Measurements from ENCODE around the gene BMPR1B. TPM values are rescaled to one million over a fixed set of nuclear protein-coding genes. Genes with fewer than 3 reads are reported as not detected.

The BMPR1B gene
- total and polyA plus RNA-seq, 2 donors (not counting 1 experiment from before 2014, with no cell fraction given) = not detected

GRCh38 chr4:94814237-94814636 is 56.5 kb downstream of the BMPR1B start:
- Histone ChIP-seq H3K27me3 (replicated peaks in 1 of 4; ENCODE audit: control extremely low read depth in 1 of 4, control insufficient read depth in 3 of 4, insufficient read depth in 4 of 4, low read length in 3 of 4) (no peaks in the 10 kb centered on the region), H4K20me1 (ENCODE audit: control insufficient read depth, insufficient read depth, low read length, poor library complexity, severe bottlenecking) (no peaks in the 10 kb centered on the region), H2AFZ (ENCODE audit: insufficient read depth, low read depth, low read length, poor library complexity, severe bottlenecking) (no peak overlapping the region), H3K27ac (ENCODE audit: low read length in 2 of 2) (no peak overlapping the region), H3K4me2 (replicated peaks; ENCODE audit: low read depth, low read length, poor library complexity, severe bottlenecking) (no peak overlapping the region), H3K4me3 (ENCODE audit: control extremely low read depth in 1 of 5, extremely low read depth in 1 of 5, insufficient read depth in 1 of 5, low read depth in 2 of 5, low read length in 4 of 5) (no peak overlapping the region), H3K36me3 (replicated peaks in 1 of 2; ENCODE audit: control extremely low read depth in 1 of 2, control insufficient read depth in 1 of 2, extremely low read depth in 1 of 2, insufficient read depth in 2 of 2, low read length in 1 of 2) (no peaks in the 10 kb centered on the region), H3K79me2 (ENCODE audit: control insufficient read depth, insufficient read depth, low read length) (no peaks in the 10 kb centered on the region), H3K4me1 (ENCODE audit: control insufficient read depth in 2 of 2, insufficient read depth in 2 of 2, low read length in 2 of 2) (no peaks in the 10 kb centered on the region), H3K9ac (ENCODE audit: low read length) (no peak overlapping the region), H3K9me3 (ENCODE audit: control extremely low read depth in 1 of 3, control insufficient read depth in 2 of 3, insufficient read depth in 1 of 3, low read length in 2 of 3) (peaks cover 0 to 1% (median 0%) of the 10 kb centered on the region in 3 donors)
- Mint-ChIP-seq H3K4me1 (no peaks in the 10 kb centered on the region), H3K9me3 (ENCODE audit: insufficient read depth) (no peaks in the 10 kb centered on the region), H3K27ac (no peak overlapping the region), H3K4me3 (no peak overlapping the region), H3K27me3 (no peaks in the 10 kb centered on the region)
- intact Hi-C loops (cut with micrococcal nuclease) = no loop called here
- CTCF ChIA-PET = no interaction called here
- no peak for ATAC-seq (ENCODE audit: low read depth)
- POLR2A ChIA-PET = no interaction called here
- no peak for TF ChIP-seq EZH2 (IDR thresholded peaks at IDR 0.05; ENCODE audit: borderline replicate concordance, insufficient read depth, low read depth, low read length, poor library complexity, severe bottlenecking)
- no peak for TF ChIP-seq CTCF (IDR thresholded peaks at IDR 0.05)
- DNase-seq = no peak

- POLR2A ChIA-PET = no interaction called here
- Mint-ChIP-seq H3K27ac (no peak overlapping the region), H3K4me3 (no peak overlapping the region), H3K27me3 (no peaks in the 10 kb centered on the region), H3K4me1 (no peaks in the 10 kb centered on the region), H3K9me3 (ENCODE audit: insufficient read depth) (no peaks in the 10 kb centered on the region)
- no CpG with 5 or more reads among the region's 4 CpGs for WGBS (ENCODE audit: insufficient coverage)
- DNase-seq (no peak), ATAC-seq (ENCODE audit: low read depth) (no peak)
- Histone ChIP-seq H3K9me3 (ENCODE audit: control extremely low read depth in 1 of 3, control insufficient read depth in 2 of 3, insufficient read depth in 1 of 3, low read length in 2 of 3) (peaks cover 0 to 1% (median 0%) of the 10 kb centered on the region in 3 donors), H3K4me3 (ENCODE audit: control extremely low read depth in 1 of 5, extremely low read depth in 1 of 5, insufficient read depth in 1 of 5, low read depth in 2 of 5, low read length in 4 of 5) (no peak overlapping the region), H3K36me3 (replicated peaks in 1 of 2; ENCODE audit: control extremely low read depth in 1 of 2, control insufficient read depth in 1 of 2, extremely low read depth in 1 of 2, insufficient read depth in 2 of 2, low read length in 1 of 2) (no peaks in the 10 kb centered on the region), H2AFZ (ENCODE audit: insufficient read depth, low read depth, low read length, poor library complexity, severe bottlenecking) (no peak overlapping the region), H3K4me1 (ENCODE audit: control insufficient read depth in 2 of 2, insufficient read depth in 2 of 2, low read length in 2 of 2) (no peaks in the 10 kb centered on the region), H3K27me3 (replicated peaks in 1 of 4; ENCODE audit: control extremely low read depth in 1 of 4, control insufficient read depth in 3 of 4, insufficient read depth in 4 of 4, low read length in 3 of 4) (no peaks in the 10 kb centered on the region), H3K27ac (ENCODE audit: low read length in 2 of 2) (no peak overlapping the region), H4K20me1 (ENCODE audit: control insufficient read depth, insufficient read depth, low read length, poor library complexity, severe bottlenecking) (no peaks in the 10 kb centered on the region), H3K9ac (ENCODE audit: low read length) (no peak overlapping the region), H3K4me2 (replicated peaks; ENCODE audit: low read depth, low read length, poor library complexity, severe bottlenecking) (no peak overlapping the region), H3K79me2 (ENCODE audit: control insufficient read depth, insufficient read depth, low read length) (no peaks in the 10 kb centered on the region)
- TF ChIP-seq EZH2 (IDR thresholded peaks at IDR 0.05; ENCODE audit: borderline replicate concordance, insufficient read depth, low read depth, low read length, poor library complexity, severe bottlenecking) (no peak), CTCF (IDR thresholded peaks at IDR 0.05) (no peak)
- intact Hi-C loops (cut with micrococcal nuclease) = no loop called here
- CTCF ChIA-PET = no interaction called here
Measured at GRCh38 chr4:94819371-94820168, 61.8 kb downstream of the BMPR1B start.
